ENCODE data around the gene SLC44A3.

Gene SLC44A3

DNA sequence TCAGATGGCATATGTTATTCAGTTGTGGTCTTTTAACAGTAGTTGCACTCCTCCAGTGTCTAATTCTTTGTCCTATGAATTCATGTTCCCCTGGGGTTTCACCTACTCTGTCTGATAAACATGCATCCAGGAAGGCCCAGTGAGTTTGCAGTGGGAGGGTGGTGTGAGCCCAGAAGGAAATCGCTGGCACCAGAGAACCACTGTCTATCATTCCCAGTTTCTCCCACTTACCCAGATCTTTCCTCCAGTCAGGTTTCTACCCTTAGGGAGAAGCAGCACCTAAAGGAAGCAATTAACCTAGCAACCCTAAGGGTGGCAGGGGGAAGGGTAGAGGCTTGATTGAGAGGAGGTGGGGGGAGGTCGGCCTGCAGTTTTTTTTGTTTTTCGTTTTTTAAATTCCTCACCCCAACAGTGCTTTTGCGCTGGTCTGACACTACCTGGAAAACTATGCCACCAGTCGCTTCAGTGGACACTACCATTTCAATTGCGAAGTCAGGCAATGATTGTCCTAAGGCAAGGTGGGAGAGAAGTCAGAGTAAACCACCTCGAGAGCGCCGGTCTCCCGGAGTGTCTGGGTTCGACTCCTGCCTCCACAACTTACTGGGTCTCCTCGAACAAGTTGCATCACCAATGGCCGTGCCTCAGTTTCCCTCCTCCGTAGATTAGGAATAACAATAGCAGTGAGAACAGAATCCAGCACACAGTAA, 766 bp upstream of the SLC44A3 start:
- TF ChIP-seq, protein P1, sequence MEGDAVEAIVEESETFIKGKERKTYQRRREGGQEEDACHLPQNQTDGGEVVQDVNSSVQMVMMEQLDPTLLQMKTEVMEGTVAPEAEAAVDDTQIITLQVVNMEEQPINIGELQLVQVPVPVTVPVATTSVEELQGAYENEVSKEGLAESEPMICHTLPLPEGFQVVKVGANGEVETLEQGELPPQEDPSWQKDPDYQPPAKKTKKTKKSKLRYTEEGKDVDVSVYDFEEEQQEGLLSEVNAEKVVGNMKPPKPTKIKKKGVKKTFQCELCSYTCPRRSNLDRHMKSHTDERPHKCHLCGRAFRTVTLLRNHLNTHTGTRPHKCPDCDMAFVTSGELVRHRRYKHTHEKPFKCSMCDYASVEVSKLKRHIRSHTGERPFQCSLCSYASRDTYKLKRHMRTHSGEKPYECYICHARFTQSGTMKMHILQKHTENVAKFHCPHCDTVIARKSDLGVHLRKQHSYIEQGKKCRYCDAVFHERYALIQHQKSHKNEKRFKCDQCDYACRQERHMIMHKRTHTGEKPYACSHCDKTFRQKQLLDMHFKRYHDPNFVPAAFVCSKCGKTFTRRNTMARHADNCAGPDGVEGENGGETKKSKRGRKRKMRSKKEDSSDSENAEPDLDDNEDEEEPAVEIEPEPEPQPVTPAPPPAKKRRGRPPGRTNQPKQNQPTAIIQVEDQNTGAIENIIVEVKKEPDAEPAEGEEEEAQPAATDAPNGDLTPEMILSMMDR (IDR thresholded peaks at IDR 0.05; ENCODE audit: insufficient read depth, low read depth, low read length, missing control alignments): no peak
- DNase-seq (ENCODE audit: low read depth): no peak
- peak overlapping the region; percentile 70 for H3K4me3 ChIP-seq (ENCODE audit: low read length)

GRCh38 chr1:94820936-94821335, 779 bp downstream of the SLC44A3 start:
- TF ChIP-seq, protein P1 (IDR thresholded peaks at IDR 0.05; ENCODE audit: insufficient read depth, low read depth, low read length, missing control alignments): no peak
- DNase-seq (ENCODE audit: low read depth): peak; percentile 33
- peak overlapping the region; percentile 64 for H3K4me3 ChIP-seq (ENCODE audit: low read length)

DNA sequence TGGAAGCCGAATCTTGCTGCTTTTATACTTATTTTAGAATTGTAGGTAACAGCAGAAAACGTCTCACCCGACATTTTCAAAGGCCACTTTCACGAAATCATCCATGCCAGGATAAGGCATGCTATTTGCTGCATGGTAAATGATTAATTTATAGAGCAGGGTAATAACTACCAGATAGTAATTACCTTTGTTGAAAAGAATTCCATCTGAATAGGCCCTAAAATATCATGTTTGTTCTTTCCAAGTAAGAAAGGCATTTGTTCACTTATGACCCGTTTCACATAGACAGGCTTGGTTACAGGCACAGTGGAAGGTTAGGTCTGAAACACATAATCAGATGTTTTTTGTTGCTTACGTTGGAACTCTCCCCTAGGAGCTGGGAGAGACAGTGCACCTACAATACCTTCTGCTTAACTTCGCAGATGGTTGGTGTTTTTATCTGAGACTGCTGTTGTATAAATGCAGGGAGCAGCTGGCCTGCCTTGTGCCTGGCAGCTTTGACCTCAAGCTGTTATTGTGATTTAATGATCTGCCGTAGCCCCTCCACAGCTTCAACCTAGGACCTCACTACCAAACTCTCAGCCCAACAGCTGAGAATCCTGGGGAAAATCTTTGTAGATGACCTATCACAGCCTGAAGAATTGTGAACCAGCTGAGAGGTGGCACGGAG, 1.6 kb downstream of the SLC44A3 start:
- no peak overlapping the region for H3K4me3 ChIP-seq (ENCODE audit: low read length)
- TF ChIP-seq, protein P1 (IDR thresholded peaks at IDR 0.05; ENCODE audit: insufficient read depth, low read depth, low read length, missing control alignments): no peak

DNA sequence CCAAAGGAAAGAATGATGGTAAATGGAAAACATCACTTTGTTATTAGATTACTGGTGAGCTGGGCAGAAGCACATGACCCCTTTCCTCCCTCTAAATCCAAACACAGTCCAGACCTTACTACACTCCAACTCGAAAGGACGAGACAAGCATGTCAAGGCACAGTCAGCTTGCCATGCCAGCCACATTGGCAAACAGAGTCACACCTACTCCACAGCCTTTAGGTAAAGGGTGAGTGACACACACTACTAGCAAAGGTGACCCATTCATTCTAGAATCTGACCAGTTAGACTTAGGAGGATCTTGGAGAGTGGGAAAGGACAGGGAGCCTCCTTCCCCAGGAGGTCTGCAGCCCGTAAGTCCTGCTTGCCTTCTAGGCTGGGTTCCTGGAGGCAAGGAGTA, 3.0 kb downstream of the SLC44A3 start:
- DNase-seq (ENCODE audit: low read depth): peak; percentile 41
- no peak overlapping the region for H3K4me3 ChIP-seq (ENCODE audit: low read length)
- TF ChIP-seq, protein P1 (IDR thresholded peaks at IDR 0.05; ENCODE audit: insufficient read depth, low read depth, low read length, missing control alignments): no peak

More for the DNA sequence above, 1.6 kb downstream of the SLC44A3 start:
- no peak for DNase-seq (ENCODE audit: low read depth)

GRCh38 chr1:94825936-94826335, 5.8 kb downstream of the SLC44A3 start:
- TF ChIP-seq, protein P1 (IDR thresholded peaks at IDR 0.05; ENCODE audit: insufficient read depth, low read depth, low read length, missing control alignments): no peak
- no peak overlapping the region for H3K4me3 ChIP-seq (ENCODE audit: low read length)
- DNase-seq (ENCODE audit: low read depth): no peak

DNA sequence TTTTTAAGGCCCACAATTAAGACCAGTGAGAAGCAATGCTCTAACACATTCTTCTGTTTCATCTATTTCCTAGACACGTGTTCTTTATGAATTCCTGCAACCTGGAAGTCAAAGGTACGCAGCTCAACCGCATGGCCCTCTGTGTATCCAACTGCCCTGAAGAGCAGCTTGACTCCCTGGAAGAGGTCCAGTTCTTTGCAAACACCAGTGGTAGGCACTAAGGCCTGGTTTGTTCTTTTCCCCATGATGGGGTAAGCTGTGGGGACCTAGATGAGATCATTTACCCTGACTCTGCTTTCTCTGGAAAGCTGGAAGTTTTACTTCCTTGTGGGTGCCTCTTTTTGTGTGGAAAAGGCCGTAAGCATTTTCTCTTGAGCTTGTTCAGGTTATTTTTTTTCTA, 7.3 kb downstream of the SLC44A3 start:
- H3K4me3 ChIP-seq (ENCODE audit: low read length): no peak overlapping the region
- DNase-seq (ENCODE audit: low read depth): no peak
- TF ChIP-seq, protein P1 (IDR thresholded peaks at IDR 0.05; ENCODE audit: insufficient read depth, low read depth, low read length, missing control alignments): no peak

Data from epithelial cell of esophagus (primary cell).